Measurements from ENCODE around the gene NUBP1. TPM values are rescaled to one million over a fixed set of nuclear protein-coding genes. Genes with fewer than 3 reads are reported as not detected.

The NUBP1 gene
- total RNA-seq, 1 experiment from 2014 or later = 25.4 TPM

DNA sequence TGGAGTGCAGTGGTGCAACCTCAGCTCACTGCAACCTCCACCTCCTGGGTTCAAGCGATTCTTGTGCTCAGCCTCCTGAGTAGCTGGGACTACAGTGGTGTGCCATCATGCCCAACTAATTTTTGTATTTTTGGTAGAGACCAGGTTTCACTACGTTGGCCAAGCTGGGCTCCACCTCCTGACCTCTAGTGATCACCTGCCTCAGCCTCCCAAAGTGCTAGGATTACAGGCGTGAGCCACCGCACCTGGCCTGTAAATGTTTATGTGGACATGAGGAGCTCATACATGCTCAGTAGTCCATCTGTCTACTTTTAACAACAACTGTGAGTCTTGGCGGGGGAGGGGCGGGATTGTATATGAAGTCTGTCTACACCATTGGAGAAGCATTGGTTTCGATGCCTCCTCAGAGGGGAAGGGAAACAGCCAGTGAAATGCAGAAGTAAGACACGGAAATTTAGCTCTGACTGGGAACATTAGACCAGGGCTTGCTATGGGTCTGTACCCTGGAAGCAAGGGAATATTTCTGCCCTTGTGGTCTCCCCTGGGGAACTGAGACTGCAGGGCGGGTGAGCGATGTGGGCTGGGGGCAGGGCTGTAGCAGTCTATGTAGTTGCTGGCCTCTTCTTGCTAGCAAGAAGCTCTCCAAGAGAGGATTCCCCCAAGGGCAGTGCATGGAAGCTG is 9.3 kb downstream of the NUBP1 start (continued):
- no peak for TF ChIP-seq KAT7 (CRISPR knock-in tag; IDR thresholded peaks at IDR 0.05; ENCODE audit: borderline replicate concordance)

DNA sequence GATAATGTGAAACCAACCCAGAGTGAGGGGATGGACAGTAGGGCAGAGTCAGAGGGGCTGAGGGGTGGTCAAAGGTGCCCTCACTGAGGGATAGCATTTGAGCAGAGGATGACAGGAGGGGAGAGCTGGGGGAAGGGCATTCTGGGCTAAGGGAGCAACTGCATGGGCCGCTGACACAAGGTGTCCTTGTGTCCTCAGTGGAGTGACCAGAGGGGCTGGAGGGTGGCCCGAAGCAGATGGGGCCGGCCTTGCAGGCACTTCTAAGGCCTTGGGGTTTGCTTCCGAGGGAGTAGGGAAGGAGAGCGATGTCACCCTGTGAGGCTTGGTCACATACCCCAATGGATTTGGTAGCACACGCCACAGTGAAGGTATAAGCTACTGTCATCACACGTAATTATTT is 10.0 kb downstream of the NUBP1 start:
- TF ChIP-seq NR3C1 (CRISPR knock-in tag; conservative IDR thresholded peaks at IDR 0.05; ENCODE audit: low read depth) = no peak
- TF ChIP-seq, protein P1, sequence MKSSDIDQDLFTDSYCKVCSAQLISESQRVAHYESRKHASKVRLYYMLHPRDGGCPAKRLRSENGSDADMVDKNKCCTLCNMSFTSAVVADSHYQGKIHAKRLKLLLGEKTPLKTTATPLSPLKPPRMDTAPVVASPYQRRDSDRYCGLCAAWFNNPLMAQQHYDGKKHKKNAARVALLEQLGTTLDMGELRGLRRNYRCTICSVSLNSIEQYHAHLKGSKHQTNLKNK (CRISPR knock-in tag; IDR thresholded peaks at IDR 0.05) = no peak
- ATAC-seq = no peak
- CTCF ChIA-PET = no interaction called here
- Mint-ChIP-seq H3K4me3 (no peak overlapping the region), H3K36me3 (peaks cover 14% of the 10 kb centered on the region), H3K27me3 (ENCODE audit: low read depth) (no peaks in the 10 kb centered on the region), H3K9me3 (no peaks in the 10 kb centered on the region), H3K4me1 (no peaks in the 10 kb centered on the region), H3K27ac (no peak overlapping the region)
- no peak for DNase-seq (ENCODE audit: low spot score)
- POLR2A ChIA-PET = no interaction called here

DNA sequence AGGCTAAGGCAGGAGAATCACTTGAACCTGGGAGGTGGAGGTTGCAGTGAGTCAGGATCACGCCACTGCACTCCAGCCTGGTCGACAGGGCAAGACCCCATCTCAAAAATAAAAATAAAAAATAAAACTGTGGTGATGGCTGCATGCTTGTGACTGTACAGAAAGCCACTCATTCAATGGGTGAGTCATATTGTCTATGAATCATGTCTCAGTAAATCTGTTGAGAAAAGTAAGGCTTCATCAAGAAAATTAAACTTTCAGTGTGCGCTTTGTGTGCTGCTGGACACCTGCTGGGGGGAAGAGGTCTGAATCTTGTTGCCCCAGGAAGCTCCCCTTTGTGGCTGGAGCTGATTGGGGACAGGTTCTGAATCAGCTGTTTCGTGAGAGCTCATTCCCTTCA is 11.3 kb downstream of the NUBP1 start:
- H3K27ac Mint-ChIP-seq = no peak overlapping the region
- no peak for DNase-seq (ENCODE audit: low spot score)
- H3K27me3 Mint-ChIP-seq (ENCODE audit: low read depth) = no peaks in the 10 kb centered on the region
- no peak overlapping the region for H3K4me3 Mint-ChIP-seq
- H3K36me3 Mint-ChIP-seq = peaks cover 20% of the 10 kb centered on the region
- no peaks in the 10 kb centered on the region for H3K4me1 Mint-ChIP-seq
- CTCF ChIA-PET = interaction anchor here (1.2 kb wide), 1 partner anchor 164 kb away, joined by 4 read pairs; no protein-coding TSS in a partner anchor
- ATAC-seq = no peak
- TF ChIP-seq, protein P2, sequence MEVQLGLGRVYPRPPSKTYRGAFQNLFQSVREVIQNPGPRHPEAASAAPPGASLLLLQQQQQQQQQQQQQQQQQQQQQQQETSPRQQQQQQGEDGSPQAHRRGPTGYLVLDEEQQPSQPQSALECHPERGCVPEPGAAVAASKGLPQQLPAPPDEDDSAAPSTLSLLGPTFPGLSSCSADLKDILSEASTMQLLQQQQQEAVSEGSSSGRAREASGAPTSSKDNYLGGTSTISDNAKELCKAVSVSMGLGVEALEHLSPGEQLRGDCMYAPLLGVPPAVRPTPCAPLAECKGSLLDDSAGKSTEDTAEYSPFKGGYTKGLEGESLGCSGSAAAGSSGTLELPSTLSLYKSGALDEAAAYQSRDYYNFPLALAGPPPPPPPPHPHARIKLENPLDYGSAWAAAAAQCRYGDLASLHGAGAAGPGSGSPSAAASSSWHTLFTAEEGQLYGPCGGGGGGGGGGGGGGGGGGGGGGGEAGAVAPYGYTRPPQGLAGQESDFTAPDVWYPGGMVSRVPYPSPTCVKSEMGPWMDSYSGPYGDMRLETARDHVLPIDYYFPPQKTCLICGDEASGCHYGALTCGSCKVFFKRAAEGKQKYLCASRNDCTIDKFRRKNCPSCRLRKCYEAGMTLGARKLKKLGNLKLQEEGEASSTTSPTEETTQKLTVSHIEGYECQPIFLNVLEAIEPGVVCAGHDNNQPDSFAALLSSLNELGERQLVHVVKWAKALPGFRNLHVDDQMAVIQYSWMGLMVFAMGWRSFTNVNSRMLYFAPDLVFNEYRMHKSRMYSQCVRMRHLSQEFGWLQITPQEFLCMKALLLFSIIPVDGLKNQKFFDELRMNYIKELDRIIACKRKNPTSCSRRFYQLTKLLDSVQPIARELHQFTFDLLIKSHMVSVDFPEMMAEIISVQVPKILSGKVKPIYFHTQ (CRISPR knock-in tag; IDR thresholded peaks at IDR 0.05) = no peak
- TF ChIP-seq FOXK1 (CRISPR knock-in tag; IDR thresholded peaks at IDR 0.05) (no peak), SMAD3 (CRISPR knock-in tag; IDR thresholded peaks at IDR 0.05; ENCODE audit: borderline replicate concordance) (no peak), TCF7 (CRISPR knock-in tag; IDR thresholded peaks at IDR 0.05; ENCODE audit: low read depth) (no peak), NFATC4 (CRISPR knock-in tag; IDR thresholded peaks at IDR 0.05) (no peak)
- no peaks in the 10 kb centered on the region for H3K9me3 Mint-ChIP-seq
- POLR2A ChIA-PET = no interaction called here

DNA sequence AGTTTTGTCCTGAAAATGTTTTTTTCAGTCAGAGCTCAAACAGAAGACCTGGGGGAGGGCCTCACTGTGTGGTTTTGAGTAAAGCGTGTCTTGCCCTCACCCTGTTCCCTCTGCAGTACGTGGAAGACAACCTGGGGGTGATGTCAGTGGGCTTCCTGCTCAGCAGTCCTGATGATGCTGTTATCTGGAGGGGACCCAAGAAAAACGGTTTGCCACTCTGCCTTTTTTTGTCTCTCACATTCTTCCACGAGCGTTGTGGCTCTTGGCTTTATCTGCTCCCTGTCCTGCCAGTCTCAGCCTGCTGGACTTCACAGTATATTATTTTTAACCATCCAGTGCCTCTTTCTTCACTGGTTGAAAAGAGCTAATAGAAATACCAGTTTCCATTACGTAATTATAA is 12.9 kb downstream of the NUBP1 start:
- POLR2A ChIA-PET = interaction anchor here (0.6 kb wide), 1 partner anchor 937 kb away, joined by 3 read pairs; no protein-coding TSS in a partner anchor
- Mint-ChIP-seq H3K36me3 (peaks cover 29% of the 10 kb centered on the region), H3K27ac (no peak overlapping the region), H3K9me3 (no peaks in the 10 kb centered on the region), H3K4me3 (no peak overlapping the region), H3K27me3 (ENCODE audit: low read depth) (no peaks in the 10 kb centered on the region), H3K4me1 (no peaks in the 10 kb centered on the region)
- no peak for DNase-seq (ENCODE audit: low spot score)
- CTCF ChIA-PET = interaction anchor here (1.0 kb wide), 1 partner anchor 162 kb away, joined by 6 read pairs; no protein-coding TSS in a partner anchor
- ATAC-seq = no peak
- TF ChIP-seq, protein P3, sequence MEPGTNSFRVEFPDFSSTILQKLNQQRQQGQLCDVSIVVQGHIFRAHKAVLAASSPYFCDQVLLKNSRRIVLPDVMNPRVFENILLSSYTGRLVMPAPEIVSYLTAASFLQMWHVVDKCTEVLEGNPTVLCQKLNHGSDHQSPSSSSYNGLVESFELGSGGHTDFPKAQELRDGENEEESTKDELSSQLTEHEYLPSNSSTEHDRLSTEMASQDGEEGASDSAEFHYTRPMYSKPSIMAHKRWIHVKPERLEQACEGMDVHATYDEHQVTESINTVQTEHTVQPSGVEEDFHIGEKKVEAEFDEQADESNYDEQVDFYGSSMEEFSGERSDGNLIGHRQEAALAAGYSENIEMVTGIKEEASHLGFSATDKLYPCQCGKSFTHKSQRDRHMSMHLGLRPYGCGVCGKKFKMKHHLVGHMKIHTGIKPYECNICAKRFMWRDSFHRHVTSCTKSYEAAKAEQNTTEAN (CRISPR knock-in tag; IDR thresholded peaks at IDR 0.05) = no peak
- TF ChIP-seq ETV6 (CRISPR knock-in tag; IDR thresholded peaks at IDR 0.05) (no peak), ZNF671 (CRISPR knock-in tag; IDR thresholded peaks at IDR 0.05) (no peak), TEAD4 (CRISPR knock-in tag; IDR thresholded peaks at IDR 0.05) (no peak), ZNF396 (CRISPR knock-in tag; IDR thresholded peaks at IDR 0.05; ENCODE audit: borderline replicate concordance) (no peak), JAZF1 (CRISPR knock-in tag; IDR thresholded peaks at IDR 0.05) (no peak), TEAD1 (CRISPR knock-in tag; IDR thresholded peaks at IDR 0.05) (no peak), GABPB1 (CRISPR knock-in tag; IDR thresholded peaks at IDR 0.05) (no peak)
- TF ChIP-seq, protein P4, sequence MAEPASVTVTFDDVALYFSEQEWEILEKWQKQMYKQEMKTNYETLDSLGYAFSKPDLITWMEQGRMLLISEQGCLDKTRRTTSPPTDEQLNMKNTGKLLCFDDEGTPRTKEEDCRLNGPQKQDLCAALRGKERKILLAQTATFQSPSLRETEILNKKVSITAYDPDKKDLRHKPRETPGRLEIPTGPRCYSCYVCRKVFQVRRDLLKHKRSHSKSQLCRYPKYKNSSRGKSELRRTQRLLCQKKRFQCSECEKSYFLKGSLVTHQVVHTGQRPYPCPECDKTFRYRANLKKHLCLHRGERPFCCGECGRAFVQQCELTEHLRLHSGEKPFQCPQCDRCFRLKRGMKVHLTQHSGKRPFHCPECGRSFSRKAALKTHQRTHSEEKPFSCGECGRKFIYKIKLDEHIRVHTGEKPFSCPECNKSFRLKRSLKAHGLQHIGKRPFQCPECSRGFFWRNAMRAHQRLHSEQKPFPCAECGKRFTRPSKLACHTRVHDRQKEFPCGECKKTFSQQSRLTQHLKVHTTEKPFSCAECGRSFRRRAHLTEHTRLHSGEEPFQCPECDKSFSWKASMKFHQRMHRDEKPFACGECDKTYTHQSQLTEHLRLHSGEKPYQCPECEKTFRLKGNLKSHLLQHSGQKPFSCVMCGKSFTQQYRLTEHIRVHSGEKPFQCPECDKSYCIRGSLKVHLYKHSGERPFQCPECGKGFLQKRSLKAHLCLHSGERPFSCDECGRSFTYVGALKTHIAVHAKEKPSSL (CRISPR knock-in tag; conservative IDR thresholded peaks at IDR 0.05) = no peak
- TF ChIP-seq, protein P5, sequence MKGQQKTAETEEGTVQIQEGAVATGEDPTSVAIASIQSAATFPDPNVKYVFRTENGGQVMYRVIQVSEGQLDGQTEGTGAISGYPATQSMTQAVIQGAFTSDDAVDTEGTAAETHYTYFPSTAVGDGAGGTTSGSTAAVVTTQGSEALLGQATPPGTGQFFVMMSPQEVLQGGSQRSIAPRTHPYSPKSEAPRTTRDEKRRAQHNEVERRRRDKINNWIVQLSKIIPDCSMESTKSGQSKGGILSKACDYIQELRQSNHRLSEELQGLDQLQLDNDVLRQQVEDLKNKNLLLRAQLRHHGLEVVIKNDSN (CRISPR knock-in tag; IDR thresholded peaks at IDR 0.05) = no peak
- TF ChIP-seq, protein P6, sequence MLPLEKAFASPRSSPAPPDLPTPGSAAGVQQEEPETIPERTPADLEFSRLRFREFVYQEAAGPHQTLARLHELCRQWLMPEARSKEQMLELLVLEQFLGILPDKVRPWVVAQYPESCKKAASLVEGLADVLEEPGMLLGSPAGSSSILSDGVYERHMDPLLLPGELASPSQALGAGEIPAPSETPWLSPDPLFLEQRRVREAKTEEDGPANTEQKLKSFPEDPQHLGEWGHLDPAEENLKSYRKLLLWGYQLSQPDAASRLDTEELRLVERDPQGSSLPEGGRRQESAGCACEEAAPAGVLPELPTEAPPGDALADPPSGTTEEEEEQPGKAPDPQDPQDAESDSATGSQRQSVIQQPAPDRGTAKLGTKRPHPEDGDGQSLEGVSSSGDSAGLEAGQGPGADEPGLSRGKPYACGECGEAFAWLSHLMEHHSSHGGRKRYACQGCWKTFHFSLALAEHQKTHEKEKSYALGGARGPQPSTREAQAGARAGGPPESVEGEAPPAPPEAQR (CRISPR knock-in tag; IDR thresholded peaks at IDR 0.05) = no peak
- TF ChIP-seq, protein P7, sequence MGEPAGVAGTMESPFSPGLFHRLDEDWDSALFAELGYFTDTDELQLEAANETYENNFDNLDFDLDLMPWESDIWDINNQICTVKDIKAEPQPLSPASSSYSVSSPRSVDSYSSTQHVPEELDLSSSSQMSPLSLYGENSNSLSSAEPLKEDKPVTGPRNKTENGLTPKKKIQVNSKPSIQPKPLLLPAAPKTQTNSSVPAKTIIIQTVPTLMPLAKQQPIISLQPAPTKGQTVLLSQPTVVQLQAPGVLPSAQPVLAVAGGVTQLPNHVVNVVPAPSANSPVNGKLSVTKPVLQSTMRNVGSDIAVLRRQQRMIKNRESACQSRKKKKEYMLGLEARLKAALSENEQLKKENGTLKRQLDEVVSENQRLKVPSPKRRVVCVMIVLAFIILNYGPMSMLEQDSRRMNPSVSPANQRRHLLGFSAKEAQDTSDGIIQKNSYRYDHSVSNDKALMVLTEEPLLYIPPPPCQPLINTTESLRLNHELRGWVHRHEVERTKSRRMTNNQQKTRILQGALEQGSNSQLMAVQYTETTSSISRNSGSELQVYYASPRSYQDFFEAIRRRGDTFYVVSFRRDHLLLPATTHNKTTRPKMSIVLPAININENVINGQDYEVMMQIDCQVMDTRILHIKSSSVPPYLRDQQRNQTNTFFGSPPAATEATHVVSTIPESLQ (CRISPR knock-in tag; IDR thresholded peaks at IDR 0.05) = no peak
